ENCODE measurements around the gene SUPT3H.
A peak's percentile ranks its signal among the peaks of the same experiment; 100 is the strongest.
"Not testable (repeated sequence)": the region's sequence is repeated elsewhere in the genome, so short reads cannot be mapped to it uniquely, and the experiment has no call there.

Gene SUPT3H

GRCh38 chr6:45350186-45350710 is 27.5 kb downstream of the SUPT3H start:
- no peak for DNase-seq
- in situ Hi-C loops (cut with MboI; ENCODE audit: low pct_unique_long_range_greater_than_20kb, low sequenced_read_pairs) = no loop called here

GRCh38 chr6:45344900-45345299 is 32.8 kb downstream of the SUPT3H start:
- in situ Hi-C loops (cut with MboI; ENCODE audit: low pct_unique_long_range_greater_than_20kb, low sequenced_read_pairs) = no loop called here
- DNase-seq = no peak

DNA sequence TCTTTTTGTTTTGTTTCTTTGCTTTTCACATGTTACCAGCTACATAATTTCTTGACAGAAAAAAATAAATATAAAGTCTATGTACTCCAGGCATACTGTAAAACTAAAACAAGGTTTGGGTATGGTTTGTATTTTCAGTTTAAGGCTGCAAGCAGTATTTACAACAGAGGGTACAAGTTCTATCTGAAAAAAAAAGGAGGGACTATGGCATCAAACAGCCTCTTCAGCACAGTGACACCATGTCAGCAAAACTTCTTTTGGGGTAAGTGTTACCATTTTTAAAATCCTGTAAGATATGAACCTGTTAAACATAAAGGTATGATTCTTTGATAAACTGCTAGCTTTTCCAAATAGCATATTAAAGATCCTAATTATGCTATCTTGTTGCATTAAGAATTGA is 49.2 kb downstream of the SUPT3H start:
- in situ Hi-C loops (cut with MboI; ENCODE audit: low pct_unique_long_range_greater_than_20kb, low sequenced_read_pairs) = no loop called here
- DNase-seq = no peak

- in situ Hi-C loops (cut with MboI; ENCODE audit: low pct_unique_long_range_greater_than_20kb, low sequenced_read_pairs) = no loop called here
- no peak for DNase-seq
Observed at GRCh38 chr6:45327956-45328522, 49.7 kb downstream of the SUPT3H start, which contains the start of gene RUNX2. Gene RUNX2, plus strand, starts transcription at chr6:45328330. Its CDS starts 397 bp downstream, at chr6:45328727.

- DNase-seq = no peak
- in situ Hi-C loops (cut with MboI; ENCODE audit: low pct_unique_long_range_greater_than_20kb, low sequenced_read_pairs) = no loop called here
Observed at GRCh38 chr6:45326698-45327417, 50.9 kb downstream of the SUPT3H start.

DNA sequence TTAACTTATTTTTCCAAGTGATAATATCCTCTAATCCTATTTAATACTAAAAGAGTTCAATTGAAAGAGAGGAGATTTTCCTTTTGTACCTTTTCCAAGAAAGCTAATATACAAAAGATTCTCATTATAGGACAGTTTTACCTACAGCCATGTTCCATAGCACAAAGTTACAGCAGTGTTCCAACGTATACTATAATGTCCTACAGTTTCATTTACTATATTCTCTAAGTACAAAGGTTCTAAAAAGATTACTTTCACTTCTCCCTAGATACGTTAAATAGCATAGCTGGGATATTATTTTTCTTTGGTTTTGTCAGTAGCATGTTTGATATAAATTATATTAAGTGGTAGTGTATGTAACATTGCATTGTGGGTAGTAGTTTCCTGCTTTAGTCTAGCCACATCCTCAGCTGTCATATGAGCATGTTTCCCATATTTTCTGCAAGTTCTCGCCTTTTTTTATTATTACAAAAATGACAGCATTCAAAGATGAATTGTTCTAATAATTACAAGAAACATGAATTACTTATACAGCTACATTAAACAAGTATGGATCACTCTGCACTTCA is 54.0 kb downstream of the SUPT3H start:
- in situ Hi-C loops (cut with MboI; ENCODE audit: low pct_unique_long_range_greater_than_20kb, low sequenced_read_pairs) = no loop called here
- DNase-seq = no peak

GRCh38 chr6:45320349-45320748 is 57.4 kb downstream of the SUPT3H start:
- in situ Hi-C loops (cut with MboI; ENCODE audit: low pct_unique_long_range_greater_than_20kb, low sequenced_read_pairs) = no loop called here
- no peak for DNase-seq

- in situ Hi-C loops (cut with MboI; ENCODE audit: low pct_unique_long_range_greater_than_20kb, low sequenced_read_pairs) = no loop called here
- DNase-seq = peak; percentile 20
Observed at GRCh38 chr6:45314146-45314545, 63.6 kb downstream of the SUPT3H start.

- peak; percentile 43 for DNase-seq
- in situ Hi-C loops (cut with MboI; ENCODE audit: low pct_unique_long_range_greater_than_20kb, low sequenced_read_pairs) = no loop called here
Observed at GRCh38 chr6:45310118-45310788, 67.5 kb downstream of the SUPT3H start.

- in situ Hi-C loops (cut with MboI; ENCODE audit: low pct_unique_long_range_greater_than_20kb, low sequenced_read_pairs) = no loop called here
- DNase-seq = no peak
Observed at GRCh38 chr6:45305546-45305945, 72.2 kb downstream of the SUPT3H start.

GRCh38 chr6:45302832-45303231 is 74.9 kb downstream of the SUPT3H start:
- no peak for DNase-seq
- in situ Hi-C loops (cut with MboI; ENCODE audit: low pct_unique_long_range_greater_than_20kb, low sequenced_read_pairs) = no loop called here

- in situ Hi-C loops (cut with MboI; ENCODE audit: low pct_unique_long_range_greater_than_20kb, low sequenced_read_pairs) = no loop called here
- no peak for DNase-seq
Observed at GRCh38 chr6:45301348-45302142, 76.2 kb downstream of the SUPT3H start.

- in situ Hi-C loops (cut with MboI; ENCODE audit: low pct_unique_long_range_greater_than_20kb, low sequenced_read_pairs) = no loop called here
Observed at GRCh38 chr6:45300736-45301135, 77.0 kb downstream of the SUPT3H start.

GRCh38 chr6:45299096-45299581 is 78.6 kb downstream of the SUPT3H start:
- no peak for DNase-seq
- in situ Hi-C loops (cut with MboI; ENCODE audit: low pct_unique_long_range_greater_than_20kb, low sequenced_read_pairs) = no loop called here

More at GRCh38 chr6:45300736-45301135, 77.0 kb downstream of the SUPT3H start:
- DNase-seq = no peak

DNA sequence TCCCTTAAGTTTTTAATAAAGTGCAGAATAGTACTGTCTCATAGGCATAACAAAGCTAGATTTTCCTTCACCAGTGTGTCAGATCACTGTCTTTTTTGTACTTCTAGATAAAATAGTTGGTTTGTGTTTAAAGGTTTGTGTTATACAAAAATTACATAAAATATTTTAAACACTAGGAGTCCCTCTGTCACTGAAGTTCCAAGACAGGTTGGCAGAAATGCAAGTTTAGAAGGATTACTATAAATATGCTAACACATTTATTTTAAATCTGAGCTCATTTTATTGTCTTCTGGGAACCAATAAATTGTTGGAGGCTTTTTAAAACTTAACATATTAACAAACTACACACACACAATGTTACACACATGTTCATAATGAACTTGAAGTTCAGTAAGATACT is 80.4 kb downstream of the SUPT3H start:
- in situ Hi-C loops (cut with MboI; ENCODE audit: low pct_unique_long_range_greater_than_20kb, low sequenced_read_pairs) = no loop called here
- DNase-seq = no peak

- DNase-seq = peak; percentile 32
Observed at GRCh38 chr6:45294065-45294701, 83.6 kb downstream of the SUPT3H start.

GRCh38 chr6:45293306-45293705 is 84.4 kb downstream of the SUPT3H start:
- in situ Hi-C loops (cut with MboI; ENCODE audit: low pct_unique_long_range_greater_than_20kb, low sequenced_read_pairs) = no loop called here

More at GRCh38 chr6:45294065-45294701, 83.6 kb downstream of the SUPT3H start:
- in situ Hi-C loops (cut with MboI; ENCODE audit: low pct_unique_long_range_greater_than_20kb, low sequenced_read_pairs) = not testable (repeated sequence)

DNA sequence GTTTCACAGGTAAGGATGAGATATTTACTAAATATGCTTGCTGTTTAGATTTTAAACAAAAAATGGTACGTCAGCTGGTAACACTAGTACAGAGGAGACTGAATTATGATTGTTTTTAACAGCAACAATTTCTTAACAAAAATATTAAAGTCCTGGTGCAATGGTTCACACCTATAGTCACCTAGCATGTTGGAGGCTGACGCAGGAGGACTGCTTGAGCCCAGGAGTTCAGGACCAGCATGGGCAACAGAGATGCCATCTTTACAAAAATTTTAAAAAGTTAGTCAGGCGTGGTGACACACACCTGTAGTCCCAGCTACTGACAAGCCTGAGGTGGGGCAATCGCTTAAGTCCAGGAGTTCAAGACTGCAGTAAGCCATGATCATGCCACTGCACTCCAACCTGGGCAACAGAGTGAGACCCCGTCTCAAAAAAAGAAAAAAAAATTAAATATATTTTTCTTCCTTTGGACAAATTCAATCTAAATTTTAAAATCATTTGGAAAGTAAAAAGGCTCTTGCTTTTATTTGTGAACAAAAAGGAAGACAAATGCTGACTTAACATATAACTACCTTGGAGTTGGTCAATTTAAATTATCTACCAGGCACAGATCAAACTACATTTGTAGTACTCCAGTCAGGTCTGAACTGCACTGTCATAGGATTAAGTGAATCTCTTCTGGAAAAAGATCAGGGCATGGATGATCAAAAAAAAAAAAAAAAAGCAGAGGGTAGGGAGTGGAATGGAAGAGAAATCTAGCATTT is 87.8 kb downstream of the SUPT3H start:
- no peak for DNase-seq
- in situ Hi-C loops (cut with MboI; ENCODE audit: low pct_unique_long_range_greater_than_20kb, low sequenced_read_pairs) = no loop called here

More at GRCh38 chr6:45293306-45293705, 84.4 kb downstream of the SUPT3H start:
- no peak for DNase-seq
